ENCODE results near the gene STUB1.

The STUB1 gene

GRCh38 chr16:662095-662494 lies 18.1 kb upstream of the STUB1 start:
- H3K27ac ChIP-seq, result peak overlapping the region; percentile 90
- TF ChIP-seq, protein P1, sequence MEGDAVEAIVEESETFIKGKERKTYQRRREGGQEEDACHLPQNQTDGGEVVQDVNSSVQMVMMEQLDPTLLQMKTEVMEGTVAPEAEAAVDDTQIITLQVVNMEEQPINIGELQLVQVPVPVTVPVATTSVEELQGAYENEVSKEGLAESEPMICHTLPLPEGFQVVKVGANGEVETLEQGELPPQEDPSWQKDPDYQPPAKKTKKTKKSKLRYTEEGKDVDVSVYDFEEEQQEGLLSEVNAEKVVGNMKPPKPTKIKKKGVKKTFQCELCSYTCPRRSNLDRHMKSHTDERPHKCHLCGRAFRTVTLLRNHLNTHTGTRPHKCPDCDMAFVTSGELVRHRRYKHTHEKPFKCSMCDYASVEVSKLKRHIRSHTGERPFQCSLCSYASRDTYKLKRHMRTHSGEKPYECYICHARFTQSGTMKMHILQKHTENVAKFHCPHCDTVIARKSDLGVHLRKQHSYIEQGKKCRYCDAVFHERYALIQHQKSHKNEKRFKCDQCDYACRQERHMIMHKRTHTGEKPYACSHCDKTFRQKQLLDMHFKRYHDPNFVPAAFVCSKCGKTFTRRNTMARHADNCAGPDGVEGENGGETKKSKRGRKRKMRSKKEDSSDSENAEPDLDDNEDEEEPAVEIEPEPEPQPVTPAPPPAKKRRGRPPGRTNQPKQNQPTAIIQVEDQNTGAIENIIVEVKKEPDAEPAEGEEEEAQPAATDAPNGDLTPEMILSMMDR (conservative IDR thresholded peaks at IDR 0.05), result no peak
- no peak for TF ChIP-seq ZFX (IDR thresholded peaks at IDR 0.05)

- H3K27ac ChIP-seq, result no peak overlapping the region; the same call in 1 of the 2 replicates
- TF ChIP-seq, protein P1 (conservative IDR thresholded peaks at IDR 0.05), result no peak
- no peak for TF ChIP-seq ZFX (IDR thresholded peaks at IDR 0.05)
Observed at GRCh38 chr16:662597-662996, 17.6 kb upstream of the STUB1 start.

DNA sequence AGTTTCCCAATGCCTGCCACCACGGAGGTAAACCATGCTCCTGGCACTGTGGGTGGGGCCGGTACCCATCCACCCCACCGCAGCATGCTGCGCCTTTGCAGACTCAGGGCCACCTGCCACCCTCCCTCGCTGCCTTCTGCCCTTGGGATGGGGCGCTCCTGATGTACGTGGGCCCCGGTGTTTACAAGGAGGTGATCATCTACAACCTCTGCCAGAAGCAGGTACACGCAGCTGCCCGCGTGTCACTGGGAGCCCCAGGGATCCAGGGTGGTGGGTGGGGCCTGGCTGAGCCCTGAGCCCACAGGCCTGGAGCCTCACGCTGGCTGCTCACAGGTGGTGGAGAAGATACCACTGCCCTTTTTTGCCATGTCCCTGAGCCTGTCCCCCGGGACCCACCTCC lies 13.6 kb upstream of the STUB1 start:
- H3K27ac ChIP-seq, result no peak overlapping the region; the same call in 1 of the 2 replicates
- no peak for TF ChIP-seq ZFX (IDR thresholded peaks at IDR 0.05)
- TF ChIP-seq, protein P1 (conservative IDR thresholded peaks at IDR 0.05), result no peak

DNA sequence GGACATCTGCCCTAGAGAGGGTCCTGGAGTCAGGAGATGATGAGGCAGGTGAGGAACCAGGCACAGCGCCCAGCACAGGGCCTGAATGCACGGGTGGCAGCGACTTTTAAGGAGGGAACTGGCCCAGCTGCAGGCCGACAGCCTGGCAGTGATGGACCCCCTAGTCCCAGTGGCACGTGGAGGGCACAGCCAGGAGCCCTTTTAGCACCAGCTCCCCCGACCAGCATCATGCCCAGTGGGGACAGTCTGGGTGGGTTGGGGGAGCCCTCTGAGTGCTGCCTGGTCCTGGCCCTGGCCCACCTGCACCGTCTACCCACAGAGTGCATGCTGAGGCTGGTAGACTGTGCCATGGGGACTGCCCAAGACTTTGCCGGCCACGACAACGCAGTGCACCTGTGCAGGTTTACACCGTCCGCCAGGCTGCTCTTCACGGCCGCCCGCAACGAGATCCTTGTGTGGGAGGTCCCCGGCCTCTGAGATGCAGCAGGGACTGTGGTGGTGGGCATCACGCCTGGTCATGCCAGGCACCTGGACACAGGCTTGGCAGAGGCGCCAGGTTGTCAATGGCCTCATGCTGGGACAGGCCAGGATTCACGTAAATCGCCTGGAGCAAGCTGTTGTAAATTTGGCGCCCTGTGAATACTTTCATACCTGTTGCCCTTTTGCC lies 13.0 kb upstream of the STUB1 start:
- peak overlapping the region; percentile 100 for H3K27ac ChIP-seq
- TF ChIP-seq ZFX (IDR thresholded peaks at IDR 0.05), result no peak
- TF ChIP-seq, protein P1 (conservative IDR thresholded peaks at IDR 0.05), result 0 out of 2 replicates have a peak, but pooled peaks have one; percentile 64

DNA sequence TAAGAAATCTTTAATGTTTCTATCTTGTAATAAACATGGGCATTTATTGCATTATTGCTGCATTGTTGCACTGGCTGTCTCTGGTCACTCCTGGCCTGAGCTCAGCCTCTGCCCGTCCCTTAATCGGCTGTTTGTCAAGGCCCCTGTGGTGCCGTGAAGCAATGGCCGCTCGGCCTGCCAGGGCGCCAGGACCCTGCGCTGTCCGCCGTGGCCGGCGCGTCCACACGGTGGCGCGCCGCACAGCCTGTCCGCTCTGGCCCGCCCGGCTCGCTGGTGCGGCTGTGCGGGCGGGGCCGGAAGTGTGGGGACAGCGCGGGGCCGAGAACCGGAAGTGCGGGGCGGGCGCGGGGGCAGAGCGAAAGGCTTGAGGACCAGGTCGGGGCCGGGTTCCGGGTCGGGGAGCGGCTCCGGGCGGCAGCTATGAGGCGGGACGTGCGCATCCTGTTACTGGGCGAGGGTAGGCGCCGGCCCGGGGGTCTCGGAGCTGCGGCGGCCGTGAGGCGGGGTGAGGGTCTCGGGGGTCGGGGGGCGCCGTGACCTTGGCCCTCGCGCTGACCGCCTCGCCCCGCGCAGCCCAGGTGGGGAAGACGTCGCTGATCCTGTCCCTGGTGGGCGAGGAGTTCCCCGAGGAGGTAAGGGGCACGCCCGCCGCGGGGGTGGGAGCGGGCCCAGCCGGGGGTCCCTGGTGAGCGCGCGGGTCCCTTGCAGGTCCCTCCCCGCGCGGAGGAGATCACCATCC lies 12.3 kb upstream of the STUB1 start, which contains the start of gene RHOT2:
Gene RHOT2 (plus strand): TSS at position 353 of the 739 bp plus-strand sequence. CDS start 68 bp downstream, at position 421.
- H3K27ac ChIP-seq, result peak within 1 kb of the TSS; percentile 100
- no peak for TF ChIP-seq ZFX (IDR thresholded peaks at IDR 0.05)
- TF ChIP-seq, protein P1 (conservative IDR thresholded peaks at IDR 0.05), result peak; percentile 99

GRCh38 chr16:668519-669171 lies 11.6 kb upstream of the STUB1 start:
- H3K27ac ChIP-seq, result peak overlapping the region; percentile 100
- TF ChIP-seq, protein P1 (conservative IDR thresholded peaks at IDR 0.05), result no peak
- TF ChIP-seq ZFX (IDR thresholded peaks at IDR 0.05), result no peak

Measured in C4-2B (cell line).